Right atrium auricular region (tissue), 2 donors: ENCODE data around the gene LMBRD2. TPM values are rescaled to one million over a fixed set of nuclear protein-coding genes. Genes with fewer than 3 reads are reported as not detected.

ENCODE experiments used
- DNase-seq: peaks from one replicate; pipeline ENCODE4 v3.0.0-alpha.2; 2019; ENCODE audit warnings: low spot score
- H3K27ac ChIP-seq, 2 donors: fragments of 200-600 bp; sonication (generic); 1 replicate in 1 of 2; 2 replicates in 1 of 2; pipeline ENCODE4 v1.5.1; 2016 to 2019
- H3K27me3 ChIP-seq, 2 donors: fragments of 200-600 bp; sonication (generic); one replicate each; pipeline versions ENCODE4 v1.5.1 to v1.6.0; 2017 to 2019
- H3K36me3 ChIP-seq: fragments of 200-600 bp; sonication (generic); one replicate; pipeline ENCODE4 v1.5.1; 2016
- H3K4me1 ChIP-seq, 2 donors: fragments of 200-600 bp; sonication (generic); one replicate each; pipeline versions ENCODE4 v1.5.1 to v1.6.0; 2017 to 2019
- H3K4me3 ChIP-seq, 2 donors: fragments of 200-600 bp; sonication (generic); 1 replicate in 1 of 2; 2 replicates in 1 of 2; pipeline ENCODE4 v1.5.1; 2017 to 2019; ENCODE audit warnings: mild to moderate bottlenecking in 1 of 2, moderate library complexity in 1 of 2
- H3K9me3 ChIP-seq, 2 donors: fragments of 200-600 bp; sonication (generic); one replicate each; pipeline ENCODE4 v1.5.1; 2019
- CTCF ChIP-seq, 2 donors: fragments of 200-600 bp; sonication (generic); IDR thresholded peaks; one replicate each; pipeline ENCODE4 v1.5.1; 2019; ENCODE audit warnings: antibody characterized with exemption in 2 of 2
- total RNA-seq, 2 donors: library from RNA; depleted of rRNA; stranded (reverse); fragments of >200 nt; gene quantifications; one replicate each; pipeline ENCODE4 v1.1.0, GENCODE V29; 2016

Gene LMBRD2
- total RNA-seq, 2 donors from 2014 or later, result 10.5 to 19.9 TPM

DNA sequence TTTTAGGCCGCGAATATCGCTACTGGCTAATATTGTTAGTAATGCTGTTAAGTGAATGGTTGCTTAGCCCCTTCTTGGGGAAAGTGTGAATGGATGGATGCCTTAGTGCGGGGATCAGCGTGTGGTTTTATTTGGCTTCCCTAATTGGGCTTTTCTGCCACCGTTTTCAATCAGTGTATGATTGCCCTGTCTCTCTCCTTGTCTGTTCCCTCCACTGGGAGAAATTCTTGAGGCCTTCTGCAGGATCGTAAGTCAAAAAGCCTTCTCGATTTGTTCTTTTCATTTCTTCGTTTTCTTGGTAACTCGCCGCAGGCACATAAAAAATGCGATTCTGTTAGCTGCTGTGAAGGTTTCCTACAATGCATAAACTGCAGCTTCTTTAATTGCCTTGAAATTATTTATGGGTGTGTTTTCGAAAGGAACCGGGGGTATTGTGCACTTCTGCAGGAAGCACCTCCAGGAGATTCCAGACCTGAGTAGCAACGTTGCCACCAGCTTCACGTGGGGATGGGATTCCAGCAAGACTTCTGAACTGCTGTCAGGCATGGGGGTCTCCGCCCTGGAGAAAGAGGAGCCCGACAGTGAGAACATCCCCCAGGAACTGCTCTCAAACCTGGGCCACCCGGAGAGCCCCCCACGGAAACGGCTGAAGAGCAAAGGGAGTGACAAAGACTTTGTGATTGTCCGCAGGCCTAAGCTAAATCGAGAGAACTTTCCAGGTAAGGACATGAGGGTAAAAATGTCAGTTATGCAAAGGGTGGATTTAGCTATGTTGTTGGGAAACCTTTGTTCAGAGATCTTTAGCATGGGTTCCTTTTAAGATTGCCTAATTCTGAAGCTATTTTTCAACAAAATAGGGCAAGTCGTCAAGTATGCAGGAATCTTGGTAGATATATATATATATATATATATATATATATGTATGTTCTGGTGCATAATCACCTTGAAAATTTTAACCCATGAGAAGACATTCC, 924 bp upstream of the LMBRD2 start:
- H3K9me3 ChIP-seq, result no peaks in the 10 kb centered on the region
- no peak for DNase-seq
- peak overlapping the region; percentile 89 to 90 for H3K27ac ChIP-seq
- H3K4me3 ChIP-seq, result peak overlapping the region; percentile 98 to 99
- H3K36me3 ChIP-seq, result peaks cover 1% of the 10 kb centered on the region
- TF ChIP-seq CTCF (IDR thresholded peaks at IDR 0.05), result no peak
- no peaks in the 10 kb centered on the region for H3K27me3 ChIP-seq
- peaks cover 0 to 34% of the 10 kb centered on the region in 2 donors for H3K4me1 ChIP-seq

GRCh38 chr5:36150676-36151433, 832 bp downstream of the LMBRD2 start:
- Histone ChIP-seq H3K4me3 (peak overlapping the region; percentile 98 to 99), H3K27me3 (no peaks in the 10 kb centered on the region), H3K27ac (peak overlapping the region; percentile 89 to 90), H3K4me1 (peaks cover 0 to 33% of the 10 kb centered on the region in 2 donors), H3K9me3 (no peaks in the 10 kb centered on the region), H3K36me3 (no peaks in the 10 kb centered on the region)
- TF ChIP-seq CTCF (IDR thresholded peaks at IDR 0.05), result no peak
- DNase-seq, result no peak

- DNase-seq, result no peak
- H3K4me1 ChIP-seq, result peaks cover 0 to 18% of the 10 kb centered on the region in 2 donors
- H3K9me3 ChIP-seq, result no peaks in the 10 kb centered on the region
- no peak for TF ChIP-seq CTCF (IDR thresholded peaks at IDR 0.05)
- no peak overlapping the region for H3K4me3 ChIP-seq
- no peak overlapping the region for H3K27ac ChIP-seq
- no peaks in the 10 kb centered on the region for H3K36me3 ChIP-seq
- H3K27me3 ChIP-seq, result no peaks in the 10 kb centered on the region
Observed at GRCh38 chr5:36147681-36148080, 4.0 kb downstream of the LMBRD2 start.

GRCh38 chr5:36146390-36146789, 5.3 kb downstream of the LMBRD2 start:
- no peak for TF ChIP-seq CTCF (IDR thresholded peaks at IDR 0.05)

GRCh38 chr5:36145311-36145710, 6.4 kb downstream of the LMBRD2 start:
- Histone ChIP-seq H3K4me3 (no peak overlapping the region), H3K36me3 (peaks cover 4% of the 10 kb centered on the region), H3K9me3 (no peaks in the 10 kb centered on the region), H3K27me3 (no peaks in the 10 kb centered on the region), H3K4me1 (peaks cover 0 to 5% of the 10 kb centered on the region in 2 donors), H3K27ac (no peak overlapping the region)
- no peak for TF ChIP-seq CTCF (IDR thresholded peaks at IDR 0.05)
- no peak for DNase-seq

More at GRCh38 chr5:36146390-36146789, 5.3 kb downstream of the LMBRD2 start:
- peaks cover 0 to 13% of the 10 kb centered on the region in 2 donors for H3K4me1 ChIP-seq
- H3K9me3 ChIP-seq, result no peaks in the 10 kb centered on the region
- no peak for DNase-seq
- H3K27me3 ChIP-seq, result no peaks in the 10 kb centered on the region
- H3K36me3 ChIP-seq, result no peaks in the 10 kb centered on the region
- H3K4me3 ChIP-seq, result no peak overlapping the region
- H3K27ac ChIP-seq, result no peak overlapping the region
